Body of pancreas (tissue), 4 donors: ENCODE measurements around the gene MTFMT. TPM values are rescaled to one million over a fixed set of nuclear protein-coding genes. Genes with fewer than 3 reads are reported as not detected.

Experiments used
- ATAC-seq: fragments of 150-250 bp; one replicate; pipeline ENCODE4 v1.9.1; 2016
- DNase-seq, 4 donors: peaks; one replicate each; pipeline ENCODE4 v3.0.0-alpha.2; 2019
- H3K27ac ChIP-seq, 4 donors: fragments of 200-600 bp; sonication (generic); 1 replicate in 3 of 4; 2 replicates in 1 of 4; pipeline versions ENCODE4 v1.5.1 to v1.6.1; 2016 to 2019; ENCODE audit warnings: mild to moderate bottlenecking in 1 of 4, mixed read lengths in 1 of 4, moderate library complexity in 1 of 4
- H3K27me3 ChIP-seq, 2 donors: fragments of 200-600 bp; sonication (generic); one replicate each; pipeline ENCODE4 v1.6.0; 2016; ENCODE audit warnings: mild to moderate bottlenecking in 1 of 2
- H3K36me3 ChIP-seq, 2 donors: fragments of 200-600 bp; sonication (generic); replicated peaks in 1 of 2; 2 replicates each; pipeline ENCODE4 v1.5.1; 2016; ENCODE audit warnings: low read depth in 2 of 2; ENCODE audit not compliant: insufficient read depth in 1 of 2
- H3K4me1 ChIP-seq: fragments of 200-600 bp; sonication (generic); one replicate; pipeline ENCODE4 v1.6.0; 2016
- H3K4me3 ChIP-seq, 2 donors: fragments of 200-600 bp; sonication (generic); 1 replicate in 1 of 2; 2 replicates in 1 of 2; pipeline ENCODE4 v1.5.1; 2016 to 2019
- H3K9me3 ChIP-seq, 3 donors: fragments of 200-600 bp; sonication (generic); 1 replicate in 2 of 3; 2 replicates in 1 of 3; pipeline ENCODE4 v1.5.1; 2016
- POLR2A ChIP-seq, 3 donors: fragments of 450-650 bp; IDR thresholded peaks; one replicate each; pipeline ENCODE4 v1.6.1; 2016; ENCODE audit warnings: antibody characterized with exemption in 3 of 3, mild to moderate bottlenecking in 2 of 3
- WGBS, 2 donors: methylation state at CpG; one replicate each; pipeline ENCODE4 v1.1.5; 2017; 5-methylcytosine and 5-hydroxymethylcytosine counted together
- intact Hi-C: fragments of 100-400 bp; cut with DNase I; formaldehyde crosslinking; loops from one replicate; pipeline ENCODE4 v1.15.1; 2023
- total RNA-seq, 2 donors: library from RNA; depleted of rRNA; stranded (reverse); fragments of >200 nt; gene quantifications; one replicate each; pipeline ENCODE4 v1.1.0, GENCODE V29; 2016
- TF ChIP-seq, protein P1 (sequence below), 7 experiments: fragments of 450-650 bp in 4 of 7; fragments of 200-600 bp in 3 of 7; sonication (generic) in 3 of 7; IDR thresholded peaks; one replicate each; pipeline ENCODE4 v1.5.1; 2016 to 2019; ENCODE audit warnings: antibody characterized with exemption in 7 of 7

The MTFMT gene
- total RNA-seq, 2 donors from 2014 or later = 10.1 to 22.1 TPM

GRCh38 chr15:65006876-65007275 lies 22.6 kb downstream of the MTFMT start:
- H3K9me3 ChIP-seq = no peaks in the 10 kb centered on the region
- WGBS, 2 donors = 90 to 94% methylated on average over 3 of the region's 3 CpGs
- no peaks in the 10 kb centered on the region for H3K27me3 ChIP-seq
- DNase-seq = no peak
- intact Hi-C loops = no loop called here
- H3K36me3 ChIP-seq = no peaks in the 10 kb centered on the region
- H3K4me3 ChIP-seq = no peak overlapping the region
- no peaks in the 10 kb centered on the region for H3K4me1 ChIP-seq
- H3K27ac ChIP-seq = no peak overlapping the region
- no peak for TF ChIP-seq POLR2A (IDR thresholded peaks at IDR 0.05)
- TF ChIP-seq, protein P1, sequence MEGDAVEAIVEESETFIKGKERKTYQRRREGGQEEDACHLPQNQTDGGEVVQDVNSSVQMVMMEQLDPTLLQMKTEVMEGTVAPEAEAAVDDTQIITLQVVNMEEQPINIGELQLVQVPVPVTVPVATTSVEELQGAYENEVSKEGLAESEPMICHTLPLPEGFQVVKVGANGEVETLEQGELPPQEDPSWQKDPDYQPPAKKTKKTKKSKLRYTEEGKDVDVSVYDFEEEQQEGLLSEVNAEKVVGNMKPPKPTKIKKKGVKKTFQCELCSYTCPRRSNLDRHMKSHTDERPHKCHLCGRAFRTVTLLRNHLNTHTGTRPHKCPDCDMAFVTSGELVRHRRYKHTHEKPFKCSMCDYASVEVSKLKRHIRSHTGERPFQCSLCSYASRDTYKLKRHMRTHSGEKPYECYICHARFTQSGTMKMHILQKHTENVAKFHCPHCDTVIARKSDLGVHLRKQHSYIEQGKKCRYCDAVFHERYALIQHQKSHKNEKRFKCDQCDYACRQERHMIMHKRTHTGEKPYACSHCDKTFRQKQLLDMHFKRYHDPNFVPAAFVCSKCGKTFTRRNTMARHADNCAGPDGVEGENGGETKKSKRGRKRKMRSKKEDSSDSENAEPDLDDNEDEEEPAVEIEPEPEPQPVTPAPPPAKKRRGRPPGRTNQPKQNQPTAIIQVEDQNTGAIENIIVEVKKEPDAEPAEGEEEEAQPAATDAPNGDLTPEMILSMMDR (IDR thresholded peaks at IDR 0.05) = no peak
- ATAC-seq = no peak

DNA sequence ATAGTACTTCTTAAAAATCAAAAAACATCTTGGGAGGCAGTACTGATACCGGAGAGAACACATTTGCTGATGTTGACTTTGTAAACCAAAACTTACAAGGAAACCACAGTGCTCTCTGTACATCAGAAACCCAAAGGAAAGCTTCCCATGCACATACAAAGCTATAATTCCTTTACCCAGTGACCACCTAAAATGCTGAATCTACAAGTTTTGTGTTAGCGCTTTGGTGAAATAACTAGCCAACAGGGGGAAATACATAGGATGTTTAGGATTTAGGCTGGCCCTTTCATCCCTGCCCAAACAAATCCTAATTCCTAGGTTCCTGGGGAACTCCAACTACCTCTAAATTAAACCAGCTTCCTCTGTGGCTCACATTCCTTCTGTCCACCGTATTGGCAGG lies 24.4 kb downstream of the MTFMT start:
- intact Hi-C loops = no loop called here
- Histone ChIP-seq H3K27ac (no peak overlapping the region), H3K4me3 (no peak overlapping the region), H3K4me1 (no peaks in the 10 kb centered on the region), H3K36me3 (no peaks in the 10 kb centered on the region), H3K9me3 (no peaks in the 10 kb centered on the region), H3K27me3 (no peaks in the 10 kb centered on the region)
- ATAC-seq (no peak), DNase-seq (no peak)
- TF ChIP-seq, protein P1 (IDR thresholded peaks at IDR 0.05) = no peak
- TF ChIP-seq POLR2A (IDR thresholded peaks at IDR 0.05) = no peak
- WGBS, 2 donors = 83 to 87% methylated on average over 3 of the region's 3 CpGs

DNA sequence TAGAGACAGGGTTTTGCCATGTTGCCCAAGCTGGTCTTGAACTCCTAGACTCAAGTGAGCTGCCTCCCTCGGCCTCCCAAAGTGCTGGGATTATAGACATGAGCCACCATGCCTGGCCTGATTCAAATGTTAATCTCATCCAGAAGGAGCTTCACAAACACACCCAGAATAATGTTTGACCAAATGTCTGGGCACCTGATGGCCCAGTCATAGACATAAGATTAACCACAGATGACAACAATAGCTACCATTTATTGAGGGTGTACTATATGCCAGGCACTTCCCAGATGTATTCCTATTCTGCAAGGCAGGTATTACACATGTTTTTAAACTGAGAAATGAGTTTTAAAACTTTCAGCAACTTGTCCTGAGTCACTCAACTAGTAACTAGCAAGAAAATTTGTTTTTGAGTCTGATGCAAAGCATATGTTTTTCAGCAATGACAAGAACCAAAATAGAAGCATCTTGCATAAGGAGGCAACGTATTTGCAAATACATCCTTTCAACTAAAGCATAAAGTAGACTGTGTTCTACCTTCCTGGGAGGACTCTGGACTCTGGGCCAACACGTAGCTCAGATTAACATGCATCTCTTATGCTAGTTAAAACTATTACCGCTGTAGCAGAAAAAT lies 31.6 kb downstream of the MTFMT start:
- ATAC-seq = no peak
- no peak overlapping the region for H3K27ac ChIP-seq
- 83 to 93% methylated on average over 4 of the region's 4 CpGs for WGBS, 2 donors
- intact Hi-C loops = no loop called here
- DNase-seq = no peak
- no peak overlapping the region for H3K4me3 ChIP-seq
- H3K9me3 ChIP-seq = no peaks in the 10 kb centered on the region
- no peaks in the 10 kb centered on the region for H3K27me3 ChIP-seq
- TF ChIP-seq, protein P1 (IDR thresholded peaks at IDR 0.05) = no peak
- TF ChIP-seq POLR2A (IDR thresholded peaks at IDR 0.05) = no peak
- H3K36me3 ChIP-seq = no peaks in the 10 kb centered on the region
- no peaks in the 10 kb centered on the region for H3K4me1 ChIP-seq

- Histone ChIP-seq H3K36me3 (no peaks in the 10 kb centered on the region), H3K9me3 (no peaks in the 10 kb centered on the region), H3K4me1 (no peaks in the 10 kb centered on the region), H3K27ac (no peak overlapping the region), H3K27me3 (no peaks in the 10 kb centered on the region), H3K4me3 (no peak overlapping the region)
- TF ChIP-seq POLR2A (IDR thresholded peaks at IDR 0.05) = no peak
- TF ChIP-seq, protein P1 (IDR thresholded peaks at IDR 0.05) = no peak
- intact Hi-C loops = no loop called here
- no peak for ATAC-seq
- DNase-seq = no peak
- WGBS, 2 donors = 77 to 82% methylated on average over 5 of the region's 5 CpGs
Measured at GRCh38 chr15:64997066-64997465, 32.4 kb downstream of the MTFMT start.

DNA sequence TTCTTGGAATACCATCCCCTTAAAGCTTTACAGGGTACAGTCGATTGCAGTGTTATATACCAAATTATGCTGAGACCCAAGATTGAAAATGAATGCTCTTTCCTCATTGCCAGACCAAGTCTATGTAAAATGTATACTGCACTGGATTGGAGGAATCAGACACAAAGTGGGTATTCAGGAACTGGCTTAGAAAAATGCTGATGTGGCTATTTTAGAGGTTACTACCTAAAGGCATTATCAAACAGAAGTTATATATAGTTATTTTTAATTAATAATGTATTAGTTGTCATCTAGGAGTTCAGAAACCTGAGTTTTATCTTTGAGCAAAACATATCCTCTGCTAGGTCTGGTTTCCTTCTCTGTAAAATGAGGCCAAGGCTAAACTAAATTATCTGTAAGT lies 36.1 kb downstream of the MTFMT start:
- H3K4me3 ChIP-seq = no peak overlapping the region
- DNase-seq (no peak), ATAC-seq (no peak)
- no peak overlapping the region for H3K27ac ChIP-seq
- peaks cover 13% of the 10 kb centered on the region for H3K4me1 ChIP-seq
- 48 to 68% methylated on average over 1 of the region's 1 CpG for WGBS, 2 donors
- no peaks in the 10 kb centered on the region for H3K27me3 ChIP-seq
- TF ChIP-seq, protein P1 (IDR thresholded peaks at IDR 0.05) = no peak
- TF ChIP-seq POLR2A (IDR thresholded peaks at IDR 0.05) = no peak
- intact Hi-C loops = no loop called here
- H3K9me3 ChIP-seq = no peaks in the 10 kb centered on the region
- no peaks in the 10 kb centered on the region for H3K36me3 ChIP-seq
